ENCODE measurements around the gene FHIT.

DNA sequence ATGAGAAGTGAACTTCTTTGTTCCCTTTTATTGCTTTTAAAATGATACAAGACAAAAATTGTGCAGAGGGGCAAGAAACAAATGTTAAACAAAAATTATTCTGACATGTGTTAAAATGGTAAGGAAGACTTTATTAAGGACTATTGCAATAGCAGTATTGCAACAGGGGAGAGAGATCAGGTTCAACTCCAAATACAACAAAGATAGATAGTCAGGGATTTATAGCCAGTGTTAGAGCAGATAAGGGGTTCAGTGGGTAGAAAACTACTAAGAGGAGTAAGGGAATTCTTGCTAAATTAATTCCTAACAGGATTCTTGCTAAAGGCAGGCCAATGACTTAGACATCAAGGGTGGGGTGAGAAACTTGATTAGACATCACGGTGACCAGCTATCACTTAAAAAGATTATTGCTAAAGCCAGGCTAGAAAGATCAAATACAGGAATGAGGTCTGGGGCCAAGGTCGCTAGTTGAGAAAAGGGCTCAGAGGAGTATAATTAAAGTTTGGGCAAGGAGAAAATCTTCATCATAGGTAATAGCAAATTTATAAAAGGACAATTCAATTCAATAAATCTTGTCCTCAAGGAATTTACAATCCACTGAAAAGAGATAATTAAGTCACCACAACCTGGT is 81.5 kb downstream of the FHIT start:
- TF ChIP-seq, protein P1, sequence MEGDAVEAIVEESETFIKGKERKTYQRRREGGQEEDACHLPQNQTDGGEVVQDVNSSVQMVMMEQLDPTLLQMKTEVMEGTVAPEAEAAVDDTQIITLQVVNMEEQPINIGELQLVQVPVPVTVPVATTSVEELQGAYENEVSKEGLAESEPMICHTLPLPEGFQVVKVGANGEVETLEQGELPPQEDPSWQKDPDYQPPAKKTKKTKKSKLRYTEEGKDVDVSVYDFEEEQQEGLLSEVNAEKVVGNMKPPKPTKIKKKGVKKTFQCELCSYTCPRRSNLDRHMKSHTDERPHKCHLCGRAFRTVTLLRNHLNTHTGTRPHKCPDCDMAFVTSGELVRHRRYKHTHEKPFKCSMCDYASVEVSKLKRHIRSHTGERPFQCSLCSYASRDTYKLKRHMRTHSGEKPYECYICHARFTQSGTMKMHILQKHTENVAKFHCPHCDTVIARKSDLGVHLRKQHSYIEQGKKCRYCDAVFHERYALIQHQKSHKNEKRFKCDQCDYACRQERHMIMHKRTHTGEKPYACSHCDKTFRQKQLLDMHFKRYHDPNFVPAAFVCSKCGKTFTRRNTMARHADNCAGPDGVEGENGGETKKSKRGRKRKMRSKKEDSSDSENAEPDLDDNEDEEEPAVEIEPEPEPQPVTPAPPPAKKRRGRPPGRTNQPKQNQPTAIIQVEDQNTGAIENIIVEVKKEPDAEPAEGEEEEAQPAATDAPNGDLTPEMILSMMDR (IDR thresholded peaks at IDR 0.05): no peak
- TF ChIP-seq POLR2A (IDR thresholded peaks at IDR 0.05; ENCODE audit: low read depth): no peak

Measured in esophagus muscularis mucosa (tissue), 3 donors.